Adrenal gland (tissue), 5 donors: Measurements from ENCODE around the gene LRRN4CL.

Source experiments
- POLR2A ChIP-seq, 2 donors: fragments of 450-650 bp; IDR thresholded peaks; one replicate each; pipeline ENCODE4 v1.6.1; 2017; ENCODE audit warnings: antibody characterized with exemption in 2 of 2, mild to moderate bottlenecking in 2 of 2, moderate library complexity in 1 of 2
- TF ChIP-seq, protein P1 (sequence below), 6 experiments: fragments of 450-650 bp in 4 of 6; fragments of 200-600 bp in 2 of 6; sonication (generic) in 1 of 6; IDR thresholded peaks; 1 replicate in 5 of 6; 2 replicates in 1 of 6; pipeline versions ENCODE4 v1.5.1 to v1.8.0; 2016 to 2021; ENCODE audit warnings: antibody characterized with exemption in 6 of 6, mild to moderate bottlenecking in 2 of 6, moderate library complexity in 1 of 6
- donor health status: DM: no; HTN: no; CAD: no.

DNA sequence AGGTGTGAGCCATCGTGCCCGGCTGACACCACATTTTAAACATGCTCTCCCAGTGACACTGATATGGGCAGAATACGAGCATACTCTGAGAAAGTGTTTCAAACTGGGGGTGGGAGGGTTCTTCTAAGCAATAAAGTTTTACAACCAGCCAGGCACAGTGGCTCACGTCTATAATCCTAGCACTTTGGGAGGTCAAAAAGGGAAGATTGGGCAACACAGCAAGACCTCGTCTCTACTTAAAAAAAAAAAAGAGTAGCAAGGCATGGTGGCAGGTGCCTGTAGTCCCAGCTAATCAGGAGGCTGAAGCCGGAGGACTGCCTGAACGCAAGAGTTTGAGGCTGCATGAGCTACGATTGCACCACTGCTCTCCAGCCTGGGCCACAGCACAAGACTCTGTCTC is 45.1 kb downstream of the LRRN4CL start:
- TF ChIP-seq, protein P1, sequence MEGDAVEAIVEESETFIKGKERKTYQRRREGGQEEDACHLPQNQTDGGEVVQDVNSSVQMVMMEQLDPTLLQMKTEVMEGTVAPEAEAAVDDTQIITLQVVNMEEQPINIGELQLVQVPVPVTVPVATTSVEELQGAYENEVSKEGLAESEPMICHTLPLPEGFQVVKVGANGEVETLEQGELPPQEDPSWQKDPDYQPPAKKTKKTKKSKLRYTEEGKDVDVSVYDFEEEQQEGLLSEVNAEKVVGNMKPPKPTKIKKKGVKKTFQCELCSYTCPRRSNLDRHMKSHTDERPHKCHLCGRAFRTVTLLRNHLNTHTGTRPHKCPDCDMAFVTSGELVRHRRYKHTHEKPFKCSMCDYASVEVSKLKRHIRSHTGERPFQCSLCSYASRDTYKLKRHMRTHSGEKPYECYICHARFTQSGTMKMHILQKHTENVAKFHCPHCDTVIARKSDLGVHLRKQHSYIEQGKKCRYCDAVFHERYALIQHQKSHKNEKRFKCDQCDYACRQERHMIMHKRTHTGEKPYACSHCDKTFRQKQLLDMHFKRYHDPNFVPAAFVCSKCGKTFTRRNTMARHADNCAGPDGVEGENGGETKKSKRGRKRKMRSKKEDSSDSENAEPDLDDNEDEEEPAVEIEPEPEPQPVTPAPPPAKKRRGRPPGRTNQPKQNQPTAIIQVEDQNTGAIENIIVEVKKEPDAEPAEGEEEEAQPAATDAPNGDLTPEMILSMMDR (IDR thresholded peaks at IDR 0.05) = no peak
- no peak for TF ChIP-seq POLR2A (IDR thresholded peaks at IDR 0.05)
